SK-N-SH (cell line): Measurements from ENCODE around the gene LRP6. TPM values are rescaled to one million over a fixed set of nuclear protein-coding genes. Genes with fewer than 3 reads are reported as not detected.

Experiments
- CTCF ChIA-PET: fragments of 300-600, 350-600 bp; formaldehyde crosslinking; extraction: SDS; loops from one replicate; lab custom pipeline; 2021; lab: Yijun Ruan, JAX
- POLR2A ChIA-PET: fragments of 350-600 bp; sonication (Branson Sonifier 250); formaldehyde crosslinking; extraction: SDS; loops from one replicate; lab custom pipeline; 2020; ENCODE audit warnings: antibody characterized with exemption, inconsistent platforms; lab: Yijun Ruan, JAX
- DNase-seq: peaks from one replicate; pipeline ENCODE4 v3.0.0; 2012
- H2AFZ ChIP-seq: fragments of 200-600 bp; sonication (generic); 2 replicates; pipeline ENCODE4 v1.8.1; 2016; ENCODE audit warnings: antibody characterized with exemption, mild to moderate bottlenecking, low read depth
- H3F3A ChIP-seq: fragments of 200-600 bp; sonication (generic); replicated peaks from 2 replicates; pipeline ENCODE3; 2016; ENCODE audit warnings: antibody characterized with exemption, mild to moderate bottlenecking; ENCODE audit not compliant: insufficient read depth
- H3K27ac ChIP-seq, 2 experiments: fragments of 200-500 bp in 1 of 2; fragments of 200-600 bp in 1 of 2; sonication (Bioruptor generic) in 1 of 2; sonication (generic), shearing (Covaris generic) in 1 of 2; 2 replicates each; pipeline versions ENCODE4 v1.5.1 to v1.6.1; 2014 to 2016; ENCODE audit warnings: low read depth in 2 of 2, inconsistent platforms in 1 of 2, low read length in 1 of 2, mild to moderate bottlenecking in 1 of 2, mixed read lengths in 1 of 2
- H3K27me3 ChIP-seq: fragments of 200-600 bp; sonication (generic), shearing (Covaris generic); 2 replicates; pipeline ENCODE4 v1.6.1; 2016; ENCODE audit warnings: mixed run types; ENCODE audit not compliant: insufficient read depth
- H3K36me3 ChIP-seq, 2 experiments: fragments of 200-500 bp in 1 of 2; fragments of 200-600 bp in 1 of 2; sonication (Bioruptor generic) in 1 of 2; sonication (generic) in 1 of 2; replicated peaks in 1 of 2; 2 replicates each; pipeline versions ENCODE3 to v1.5.1; 2014 to 2016; ENCODE audit warnings: low read length in 1 of 2, mild to moderate bottlenecking in 1 of 2; ENCODE audit not compliant: insufficient read depth in 2 of 2, control insufficient read depth in 1 of 2
- H3K4me1 ChIP-seq, 2 experiments: fragments of 200-500 bp in 1 of 2; fragments of 200-600 bp in 1 of 2; sonication (Bioruptor generic) in 1 of 2; sonication (generic), shearing (Covaris generic) in 1 of 2; 2 replicates each; pipeline versions ENCODE4 v1.5.1 to v1.6.1; 2014 to 2016; ENCODE audit warnings: low read depth in 1 of 2, low read length in 1 of 2, mixed run types in 1 of 2; ENCODE audit not compliant: insufficient read depth in 2 of 2, control insufficient read depth in 1 of 2
- H3K4me2 ChIP-seq: fragments of 200-600 bp; sonication (generic), shearing (Covaris generic); 2 replicates; pipeline ENCODE4 v1.6.1; 2017; ENCODE audit warnings: mixed run types
- H3K4me3 ChIP-seq, 2 experiments: fragments of 200-500 bp in 1 of 2; fragments of 200-600 bp in 1 of 2; sonication (Bioruptor generic) in 1 of 2; sonication (generic), shearing (Covaris generic) in 1 of 2; 2 replicates each; pipeline versions ENCODE4 v1.5.1 to v1.8.1; 2014 to 2016; ENCODE audit warnings: low read depth in 2 of 2, inconsistent platforms in 1 of 2, low read length in 1 of 2, mild to moderate bottlenecking in 1 of 2, mixed read lengths in 1 of 2, moderate library complexity in 1 of 2
- H3K79me2 ChIP-seq: fragments of 200-600 bp; sonication (generic); 2 replicates; pipeline ENCODE4 v1.8.1; 2017; ENCODE audit warnings: mild to moderate bottlenecking; ENCODE audit not compliant: insufficient read depth
- H3K9ac ChIP-seq: fragments of 200-600 bp; sonication (generic); 2 replicates; pipeline ENCODE4 v1.6.1; 2017; ENCODE audit warnings: mixed run types
- H3K9me2 ChIP-seq: fragments of 200-600 bp; sonication (generic); 2 replicates; pipeline ENCODE4 v1.6.1; 2017; ENCODE audit warnings: mixed run types
- H3K9me3 ChIP-seq: fragments of 200-600 bp; sonication (generic); 2 replicates; pipeline ENCODE4 v1.6.1; 2017; ENCODE audit warnings: mixed run types, mild to moderate bottlenecking, moderate library complexity
- H4K20me1 ChIP-seq: fragments of 200-600 bp; sonication (generic); 2 replicates; pipeline ENCODE4 v1.6.1; 2017; ENCODE audit warnings: mild to moderate bottlenecking, mixed run types; ENCODE audit not compliant: insufficient read depth
- CTCF ChIP-seq: fragments of 200-600 bp; sonication (generic); IDR thresholded peaks from 2 replicates; pipeline ENCODE4 v1.6.1; 2017; ENCODE audit warnings: antibody characterized with exemption, mild to moderate bottlenecking, moderate library complexity
- EZH2phosphoT487 ChIP-seq: fragments of 200-600 bp; sonication (generic); IDR thresholded peaks from 2 replicates; pipeline ENCODE4 v1.6.1; 2017; ENCODE audit warnings: low read depth, mixed run types, mild to moderate bottlenecking, antibody characterized with exemption, moderate library complexity, borderline replicate concordance
- FOSL2 ChIP-seq: IDR thresholded peaks from 2 replicates; pipeline ENCODE4 v1.4.0; 2012; ENCODE audit warnings: low read depth, mild to moderate bottlenecking, moderate library complexity, borderline replicate concordance
- FOXJ3 ChIP-seq: sonication (generic); formaldehyde crosslinking; IDR thresholded peaks from 2 replicates; pipeline ENCODE4 v1.5.1; 2020; ENCODE audit warnings: mild to moderate bottlenecking, missing genetic modification reagents
- GABPA ChIP-seq: IDR thresholded peaks from 2 replicates; pipeline ENCODE4 v1.4.0; 2012; ENCODE audit warnings: low read depth, mild to moderate bottlenecking
- GATA2 ChIP-seq: sonication (generic); formaldehyde crosslinking; IDR thresholded peaks from 2 replicates; pipeline ENCODE4 v1.5.0; 2020; ENCODE audit warnings: mild to moderate bottlenecking, missing genetic modification reagents
- JUND ChIP-seq: IDR thresholded peaks from 2 replicates; pipeline ENCODE4 v1.4.0; 2012
- PBX3 ChIP-seq: IDR thresholded peaks from 2 replicates; pipeline ENCODE4; 2012
- POLR2AphosphoS5 ChIP-seq: IDR thresholded peaks from 2 replicates; pipeline ENCODE4 v1.6.1; 2012; ENCODE audit warnings: low read depth, low read length
- RCOR1 ChIP-seq: fragments of 150-350 bp; IDR thresholded peaks from 2 replicates; pipeline ENCODE4 v1.6.1; 2017; ENCODE audit warnings: antibody characterized with exemption, low read length
- REST ChIP-seq: IDR thresholded peaks from 2 replicates; pipeline ENCODE4 v1.6.1; 2012; ENCODE audit warnings: mild to moderate bottlenecking, low read depth, low read length, moderate library complexity
- RXRA ChIP-seq: IDR thresholded peaks from 2 replicates; pipeline ENCODE4 v1.4.0; 2012; ENCODE audit warnings: low read depth, mild to moderate bottlenecking, borderline replicate concordance
- SIN3A ChIP-seq: IDR thresholded peaks from 2 replicates; pipeline ENCODE4 v1.6.1; 2012; ENCODE audit warnings: low read depth, mild to moderate bottlenecking, low read length, moderate library complexity, borderline replicate concordance
- SMC3 ChIP-seq: IDR thresholded peaks from 2 replicates; pipeline ENCODE4 v1.6.1; 2012; ENCODE audit warnings: low read depth, low read length, improper control_type of control experiment
- TAF1 ChIP-seq: IDR thresholded peaks from 2 replicates; pipeline ENCODE4 v1.6.1; 2012; ENCODE audit warnings: low read depth, mild to moderate bottlenecking, low read length, moderate library complexity, borderline replicate concordance
- TCF12 ChIP-seq: IDR thresholded peaks from 2 replicates; pipeline ENCODE4 v1.4.0; 2012
- whole genome bisulfite sequencing: methylation state at CpG from one replicate; pipeline ENCODE4 v1.1.6; 2017; ENCODE audit warnings: low lambda C conversion rate; 5-methylcytosine and 5-hydroxymethylcytosine counted together
- polyA plus RNA-seq, 3 experiments: library from polyadenylated mRNA; depleted of rRNA; stranded (reverse); fragments of >200 nt; gene quantifications; 2 replicates each; pipeline ENCODE4 v1.2.3, GENCODE V29; 2012

LRP6 gene
- polyA plus RNA-seq, 1 of the 3 experiments (the other 2 are of a cell fraction), result 13.7 TPM

- TF ChIP-seq REST, result no peak
Measured at GRCh38 chr12:12126551-12126950, 140.3 kb downstream of the LRP6 start (continued).

- no peak for DNase-seq
- Histone ChIP-seq H3K9me2 (no peaks in the 10 kb centered on the region), H3K27me3 (no peaks in the 10 kb centered on the region), H2AFZ (no peak overlapping the region), H3K79me2 (no peaks in the 10 kb centered on the region), H3K4me1 (peaks cover 0 to 7% of the 10 kb centered on the region in 2 experiments; a peak in 2 of 4 replicates), H3K9me3 (no peaks in the 10 kb centered on the region), H3K4me2 (no peak overlapping the region), H3K9ac (no peak overlapping the region), H3K36me3 (peaks cover 85 to 87% of the 10 kb centered on the region in 2 experiments), H3K4me3 (no peak overlapping the region), H4K20me1 (no peaks in the 10 kb centered on the region), H3K27ac (no peak overlapping the region), H3F3A (peaks cover 3% of the 10 kb centered on the region)
- WGBS, result 97% methylated on average over 3 of the region's 3 CpGs
- ChIA-PET POLR2A (no interaction called here), CTCF (no interaction called here)
- TF ChIP-seq TCF12 (no peak), CTCF (no peak), SMC3 (no peak), SIN3A (no peak), GABPA (no peak), GATA2 (CRISPR knock-in tag) (no peak), JUND (no peak)
- TF ChIP-seq, all 33 proteins: peak for 0
Measured at GRCh38 chr12:12123036-12123604, 143.7 kb downstream of the LRP6 start.

- 80% methylated on average over 5 of the region's 5 CpGs for WGBS
- Histone ChIP-seq H3K9me3 (no peaks in the 10 kb centered on the region), H3K27me3 (no peaks in the 10 kb centered on the region), H3K4me1 (peaks cover 0 to 7% of the 10 kb centered on the region in 2 experiments; a peak in 2 of 4 replicates), H3K9me2 (no peaks in the 10 kb centered on the region), H3K4me3 (no peak overlapping the region), H3K27ac (no peak overlapping the region), H4K20me1 (no peaks in the 10 kb centered on the region), H3K4me2 (no peak overlapping the region), H3K79me2 (no peaks in the 10 kb centered on the region), H3K36me3 (peaks cover 76 to 77% of the 10 kb centered on the region in 2 experiments), H2AFZ (no peak overlapping the region), H3K9ac (no peak overlapping the region), H3F3A (peaks cover 3% of the 10 kb centered on the region)
- TF ChIP-seq TAF1 (no peak), POLR2AphosphoS5 (no peak), RCOR1 (no peak), EZH2phosphoT487 (no peak), PBX3 (no peak), FOXJ3 (CRISPR knock-in tag) (no peak), RXRA (no peak), FOSL2 (no peak)
- ChIA-PET CTCF (interaction anchor here (0.7 to 0.8 kb wide), 2 partner anchors 15 to 144 kb away, joined by 3 read pairs; no protein-coding TSS in a partner anchor), POLR2A (no interaction called here)
- DNase-seq, result no peak
Measured at GRCh38 chr12:12121061-12121460, 145.8 kb downstream of the LRP6 start.
